ENCODE measurements around the gene ANKRD11.

DNA sequence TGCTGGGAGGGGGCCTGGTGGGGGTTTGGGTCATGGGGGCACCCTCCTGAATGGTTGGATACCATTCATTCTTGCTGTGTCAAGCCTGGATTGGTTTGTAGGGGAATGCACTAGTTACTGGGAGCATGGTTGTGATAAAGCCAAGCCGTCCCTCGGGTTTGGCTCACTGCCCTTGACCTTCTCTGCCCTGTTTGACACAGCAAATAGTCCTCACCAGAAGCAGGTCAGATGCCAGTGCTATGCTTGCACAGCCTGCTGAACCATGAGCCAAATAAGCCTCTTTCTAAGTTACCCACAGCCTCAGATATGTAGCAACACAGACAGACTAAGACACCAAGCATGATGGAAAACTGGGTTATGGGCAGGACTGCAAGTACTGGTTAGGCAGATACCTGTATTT, 258.3 kb downstream of the ANKRD11 start:
- TF ChIP-seq, protein P1, sequence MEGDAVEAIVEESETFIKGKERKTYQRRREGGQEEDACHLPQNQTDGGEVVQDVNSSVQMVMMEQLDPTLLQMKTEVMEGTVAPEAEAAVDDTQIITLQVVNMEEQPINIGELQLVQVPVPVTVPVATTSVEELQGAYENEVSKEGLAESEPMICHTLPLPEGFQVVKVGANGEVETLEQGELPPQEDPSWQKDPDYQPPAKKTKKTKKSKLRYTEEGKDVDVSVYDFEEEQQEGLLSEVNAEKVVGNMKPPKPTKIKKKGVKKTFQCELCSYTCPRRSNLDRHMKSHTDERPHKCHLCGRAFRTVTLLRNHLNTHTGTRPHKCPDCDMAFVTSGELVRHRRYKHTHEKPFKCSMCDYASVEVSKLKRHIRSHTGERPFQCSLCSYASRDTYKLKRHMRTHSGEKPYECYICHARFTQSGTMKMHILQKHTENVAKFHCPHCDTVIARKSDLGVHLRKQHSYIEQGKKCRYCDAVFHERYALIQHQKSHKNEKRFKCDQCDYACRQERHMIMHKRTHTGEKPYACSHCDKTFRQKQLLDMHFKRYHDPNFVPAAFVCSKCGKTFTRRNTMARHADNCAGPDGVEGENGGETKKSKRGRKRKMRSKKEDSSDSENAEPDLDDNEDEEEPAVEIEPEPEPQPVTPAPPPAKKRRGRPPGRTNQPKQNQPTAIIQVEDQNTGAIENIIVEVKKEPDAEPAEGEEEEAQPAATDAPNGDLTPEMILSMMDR (IDR thresholded peaks at IDR 0.05) = no peak
- no peak for TF ChIP-seq POLR2A (IDR thresholded peaks at IDR 0.05)
